ENCODE measurements around the gene RAP2A. TPM values are rescaled to one million over a fixed set of nuclear protein-coding genes. Genes with fewer than 3 reads are reported as not detected.

The RAP2A gene
- total and polyA plus RNA-seq, 9 of the 15 experiments (the other 6 are each of a cell fraction or from before 2014, with no cell fraction given): 1.8 to 11.7 (median 5.6) TPM

DNA sequence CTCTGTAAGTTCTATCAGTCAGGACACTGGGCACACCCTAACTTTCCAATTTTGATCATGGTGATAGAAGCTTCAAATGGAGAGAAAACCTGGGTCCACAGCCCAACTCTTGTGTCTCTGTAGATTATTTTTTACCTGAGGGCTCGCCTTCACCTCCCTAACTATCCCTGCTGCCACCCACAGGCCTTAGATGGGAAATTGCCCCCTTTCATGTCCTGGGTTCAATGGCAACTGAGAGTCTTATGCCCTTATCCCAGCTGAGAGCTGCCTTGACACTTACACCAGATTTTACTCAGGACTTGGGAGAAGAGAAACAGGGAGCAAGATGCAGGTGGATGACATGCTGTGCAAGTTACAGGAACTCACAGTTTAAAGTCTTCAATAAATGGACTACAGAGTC lies 81.7 kb downstream of the RAP2A start:
- intact Hi-C loops (cut with micrococcal nuclease): no loop called here
- CTCF ChIA-PET (ENCODE audit: low intra/inter-chr PET ratio): no interaction called here
- FAIRE-seq: no peak

More for the DNA sequence above, 81.7 kb downstream of the RAP2A start:
- POLR2A ChIA-PET: no interaction called here
- 0% methylated on average over 1 of the region's 1 CpG for WGBS (ENCODE audit: insufficient coverage, low coverage, missing lambda C conversion rate)
- TF ChIP-seq, protein P1, sequence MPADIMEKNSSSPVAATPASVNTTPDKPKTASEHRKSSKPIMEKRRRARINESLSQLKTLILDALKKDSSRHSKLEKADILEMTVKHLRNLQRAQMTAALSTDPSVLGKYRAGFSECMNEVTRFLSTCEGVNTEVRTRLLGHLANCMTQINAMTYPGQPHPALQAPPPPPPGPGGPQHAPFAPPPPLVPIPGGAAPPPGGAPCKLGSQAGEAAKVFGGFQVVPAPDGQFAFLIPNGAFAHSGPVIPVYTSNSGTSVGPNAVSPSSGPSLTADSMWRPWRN (IDR thresholded peaks at IDR 0.05; ENCODE audit: low read depth): no peak
- TF ChIP-seq, protein P2, sequence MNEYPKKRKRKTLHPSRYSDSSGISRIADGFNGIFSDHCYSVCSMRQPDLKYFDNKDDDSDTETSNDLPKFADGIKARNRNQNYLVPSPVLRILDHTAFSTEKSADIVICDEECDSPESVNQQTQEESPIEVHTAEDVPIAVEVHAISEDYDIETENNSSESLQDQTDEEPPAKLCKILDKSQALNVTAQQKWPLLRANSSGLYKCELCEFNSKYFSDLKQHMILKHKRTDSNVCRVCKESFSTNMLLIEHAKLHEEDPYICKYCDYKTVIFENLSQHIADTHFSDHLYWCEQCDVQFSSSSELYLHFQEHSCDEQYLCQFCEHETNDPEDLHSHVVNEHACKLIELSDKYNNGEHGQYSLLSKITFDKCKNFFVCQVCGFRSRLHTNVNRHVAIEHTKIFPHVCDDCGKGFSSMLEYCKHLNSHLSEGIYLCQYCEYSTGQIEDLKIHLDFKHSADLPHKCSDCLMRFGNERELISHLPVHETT (CRISPR knock-in tag; conservative IDR thresholded peaks at IDR 0.05 in 1 of 2, IDR thresholded peaks at IDR 0.05 in 1 of 2): no peak
- TF ChIP-seq NFIC (IDR thresholded peaks at IDR 0.05) (no peak), ZNF121 (CRISPR knock-in tag; conservative IDR thresholded peaks at IDR 0.05) (no peak), ZNF583 (CRISPR knock-in tag; IDR thresholded peaks at IDR 0.05) (no peak), SP1 (CRISPR knock-in tag; IDR thresholded peaks at IDR 0.05) (no peak), ZNF551 (CRISPR knock-in tag; IDR thresholded peaks at IDR 0.05) (no peak), CGGBP1 (CRISPR knock-in tag; IDR thresholded peaks at IDR 0.05) (no peak), GABPA (tag; conservative IDR thresholded peaks at IDR 0.05; ENCODE audit: low read depth) (no peak)
- no peaks in the 10 kb centered on the region for H3K9me1 ChIP-seq (ENCODE audit: control insufficient read depth, insufficient read depth, low read length)
- ATAC-seq: no peak
- in situ Hi-C loops (cut with MboI): no loop called here
- no peaks in the 10 kb centered on the region for H3K9me3 ChIP-seq (replicated peaks; ENCODE audit: control insufficient read depth, insufficient read depth, low read depth, low read length)
- H3K27ac ChIP-seq (ENCODE audit: extremely low read depth, low read depth, low read length): no peak overlapping the region
- no peaks in the 10 kb centered on the region for H3K4me1 ChIP-seq (replicated peaks in 1 of 2; ENCODE audit: control insufficient read depth in 2 of 2, insufficient read depth in 2 of 2, low read length in 2 of 2)
- no peak overlapping the region for H3K9ac ChIP-seq (ENCODE audit: insufficient read depth in 1 of 2, low read depth in 2 of 2, low read length in 2 of 2)
- no TSS peak for BruUV-seq (replicated peaks)
- no peak for DNase-seq (ENCODE audit: extremely low read depth in 1 of 4, low spot score in 3 of 4)
- no peaks in the 10 kb centered on the region for H4K20me1 ChIP-seq (replicated peaks; ENCODE audit: control insufficient read depth, insufficient read depth, low read length)
- no peaks in the 10 kb centered on the region for H3K36me3 ChIP-seq (ENCODE audit: control insufficient read depth, insufficient read depth, low read length)
- no peak overlapping the region for H2AFZ ChIP-seq (ENCODE audit: low read depth, low read length)
- no peak overlapping the region for H3K4me3 ChIP-seq
- no peak overlapping the region for H3K4me2 ChIP-seq (ENCODE audit: insufficient read depth, low read length)
- no peaks in the 10 kb centered on the region for H3K27me3 ChIP-seq (ENCODE audit: control insufficient read depth in 2 of 2, insufficient read depth in 2 of 2, low read length in 2 of 2)
- H3K79me2 ChIP-seq (ENCODE audit: control insufficient read depth, insufficient read depth, low read length): no peaks in the 10 kb centered on the region
